GM23338 (cell line): ENCODE measurements around the gene MAST4. TPM values are rescaled to one million over a fixed set of nuclear protein-coding genes. Genes with fewer than 3 reads are reported as not detected.

ENCODE experiments used
- ATAC-seq: fragments of 200-7000 bp; cut with Tn5 transposase; 3 replicates; pipeline ENCODE4 v1.9.1; 2020
- DNase-seq: peaks from one replicate; pipeline ENCODE4 v3.0.0-alpha.2; 2015; ENCODE audit warnings: low spot score
- H2AFZ ChIP-seq: fragments of 200-600 bp; sonication (generic); 2 replicates; pipeline ENCODE4 v1.8.0; 2016; ENCODE audit warnings: antibody characterized with exemption, mild to moderate bottlenecking, moderate library complexity
- H3F3A ChIP-seq: fragments of 200-600 bp; sonication (generic); replicated peaks from 2 replicates; pipeline ENCODE4 v1.8.0; 2017; ENCODE audit warnings: antibody characterized with exemption, mixed run types, low read depth
- H3K27ac ChIP-seq: fragments of 200-600 bp; sonication (generic); 2 replicates; pipeline ENCODE4 v1.6.1; 2016; ENCODE audit warnings: low read depth
- H3K27me3 ChIP-seq: fragments of 200-600 bp; sonication (generic); 2 replicates; pipeline ENCODE4 v1.8.0; 2016; ENCODE audit warnings: mild to moderate bottlenecking, mixed run types, moderate library complexity; ENCODE audit not compliant: insufficient read depth
- H3K36me3 ChIP-seq: fragments of 200-600 bp; sonication (generic); 2 replicates; pipeline ENCODE4 v1.8.0; 2016; ENCODE audit warnings: mild to moderate bottlenecking; ENCODE audit not compliant: insufficient read depth
- H3K4me1 ChIP-seq: fragments of 200-600 bp; sonication (generic); 2 replicates; pipeline ENCODE4 v1.8.0; 2016; ENCODE audit warnings: mild to moderate bottlenecking, moderate library complexity; ENCODE audit not compliant: insufficient read depth
- H3K4me2 ChIP-seq: fragments of 200-600 bp; sonication (generic); 2 replicates; pipeline ENCODE4 v1.7.1; 2017; ENCODE audit warnings: mixed run types
- H3K4me3 ChIP-seq: fragments of 200-600 bp; sonication (generic); 2 replicates; pipeline ENCODE4 v1.6.1; 2016; ENCODE audit warnings: mixed run types
- H3K79me2 ChIP-seq: fragments of 200-600 bp; sonication (generic); replicated peaks from 2 replicates; pipeline ENCODE4 v1.8.0; 2017; ENCODE audit warnings: mild to moderate bottlenecking; ENCODE audit not compliant: insufficient read depth
- H3K9me2 ChIP-seq: fragments of 200-600 bp; sonication (generic); 2 replicates; pipeline ENCODE4 v1.8.0; 2017; ENCODE audit not compliant: insufficient read depth
- H4K20me1 ChIP-seq: fragments of 200-600 bp; sonication (generic); replicated peaks from 2 replicates; pipeline ENCODE4 v1.8.0; 2017; ENCODE audit warnings: mild to moderate bottlenecking; ENCODE audit not compliant: insufficient read depth
- H3K27ac Mint-ChIP-seq: 2 replicates; pipeline ENCODE4 v1.8.0; 2020; ENCODE audit warnings: inconsistent platforms, mild to moderate bottlenecking, moderate library complexity, mixed read lengths
- H3K27me3 Mint-ChIP-seq: 3 replicates; pipeline ENCODE4 v1.8.0; 2022; ENCODE audit warnings: low read depth, mild to moderate bottlenecking, moderate library complexity, mixed read lengths, inconsistent platforms; ENCODE audit not compliant: insufficient read depth, poor library complexity
- H3K36me3 Mint-ChIP-seq: 3 replicates; pipeline ENCODE4 v1.8.0; 2021; ENCODE audit warnings: low read depth, mild to moderate bottlenecking, inconsistent platforms, moderate library complexity, mixed read lengths
- H3K4me1 Mint-ChIP-seq: 3 replicates; pipeline ENCODE4 v1.8.0; 2020; ENCODE audit warnings: mild to moderate bottlenecking, inconsistent platforms, mixed read lengths
- H3K4me3 Mint-ChIP-seq: 3 replicates; pipeline ENCODE4 v1.8.0; 2021; ENCODE audit warnings: moderate library complexity, mild to moderate bottlenecking, inconsistent platforms, mixed read lengths
- H3K9me3 Mint-ChIP-seq: 3 replicates; pipeline ENCODE4 v1.8.0; 2020; ENCODE audit warnings: moderate library complexity, mild to moderate bottlenecking, inconsistent platforms, mixed read lengths
- ETS1 ChIP-seq: IDR thresholded peaks from 2 replicates; pipeline ENCODE4 v1.6.1; 2016; ENCODE audit warnings: antibody characterized with exemption
- JUNB ChIP-seq: IDR thresholded peaks from one replicate; pipeline ENCODE4 v1.6.1; 2016; ENCODE audit warnings: antibody characterized with exemption; ENCODE audit not compliant: unreplicated experiment
- NANOG ChIP-seq: IDR thresholded peaks from 2 replicates; pipeline ENCODE4 v1.6.1; 2016; ENCODE audit warnings: antibody characterized with exemption, borderline replicate concordance
- STAT1 ChIP-seq: IDR thresholded peaks from one replicate; pipeline ENCODE4 v1.6.1; 2016; ENCODE audit warnings: antibody characterized with exemption; ENCODE audit not compliant: unreplicated experiment
- ZNF331 ChIP-seq: fragments of 250-450 bp; sonication (Bioruptor Pico); IDR thresholded peaks from 2 replicates; pipeline ENCODE4 v1.5.0; 2020; ENCODE audit warnings: low read depth, mild to moderate bottlenecking, moderate library complexity
- ZNF462 ChIP-seq: fragments of 250-450 bp; sonication (Bioruptor Pico); IDR thresholded peaks from 2 replicates; pipeline ENCODE4 v1.5.0; 2020; ENCODE audit warnings: mild to moderate bottlenecking, moderate library complexity
- polyA plus RNA-seq: library from polyadenylated mRNA; unstranded; fragments of >200 nt; fragmentation: Nextera tagmentation; extraction: Ambion mirVana; gene quantifications from 2 replicates; pipeline ENCODE4 v1.2.1, GENCODE V29; 2016
- total RNA-seq: library from RNA; depleted of rRNA; stranded (reverse); fragments of >200 nt; shearing (Covaris generic); gene quantifications from 2 replicates; pipeline ENCODE4 v1.2.3, GENCODE V29; 2014

The MAST4 gene
- total and polyA plus RNA-seq, 2 experiments from 2014 or later, result 3.6 to 8.5 TPM

- Mint-ChIP-seq H3K36me3 (no peaks in the 10 kb centered on the region), H3K4me1 (no peaks in the 10 kb centered on the region), H3K27me3 (no peaks in the 10 kb centered on the region), H3K9me3 (no peaks in the 10 kb centered on the region), H3K27ac (no peak overlapping the region), H3K4me3 (no peak overlapping the region)
- DNase-seq (no peak), ATAC-seq (no peak)
- Histone ChIP-seq H3K4me2 (no peak overlapping the region), H3F3A (no peaks in the 10 kb centered on the region), H2AFZ (no peak overlapping the region), H3K4me3 (no peak overlapping the region), H3K27me3 (no peaks in the 10 kb centered on the region), H3K79me2 (no peaks in the 10 kb centered on the region; the same call in 1 of the 2 replicates), H4K20me1 (no peaks in the 10 kb centered on the region), H3K36me3 (no peaks in the 10 kb centered on the region), H3K9me2 (no peaks in the 10 kb centered on the region; the same call in 1 of the 2 replicates), H3K4me1 (no peaks in the 10 kb centered on the region), H3K27ac (no peak overlapping the region)
- TF ChIP-seq ETS1, result no peak
- TF ChIP-seq ZNF462 (CRISPR knock-in tag), result no peak
- no peak for TF ChIP-seq JUNB
- no peak for TF ChIP-seq NANOG
- no peak for TF ChIP-seq STAT1
- TF ChIP-seq ZNF331 (CRISPR knock-in tag), result no peak
These were observed 429.3 kb downstream of the MAST4 start for GRCh38 chr5:67025457-67025856.
